GM23338 (cell line): ENCODE data around the gene NUDT5. TPM values are rescaled to one million over a fixed set of nuclear protein-coding genes. Genes with fewer than 3 reads are reported as not detected.
A peak's percentile ranks its signal among the peaks of the same experiment; 100 is the strongest.

ENCODE experiments used
- ATAC-seq: fragments of 200-7000 bp; cut with Tn5 transposase; 3 replicates; pipeline ENCODE4 v1.9.1; 2020
- DNase-seq: peaks from one replicate; pipeline ENCODE4 v3.0.0-alpha.2; 2015; ENCODE audit warnings: low spot score
- H2AFZ ChIP-seq: fragments of 200-600 bp; sonication (generic); 2 replicates; pipeline ENCODE4 v1.8.0; 2016; ENCODE audit warnings: antibody characterized with exemption, mild to moderate bottlenecking, moderate library complexity
- H3F3A ChIP-seq: fragments of 200-600 bp; sonication (generic); replicated peaks from 2 replicates; pipeline ENCODE4 v1.8.0; 2017; ENCODE audit warnings: antibody characterized with exemption, mixed run types, low read depth
- H3K27ac ChIP-seq: fragments of 200-600 bp; sonication (generic); 2 replicates; pipeline ENCODE4 v1.6.1; 2016; ENCODE audit warnings: low read depth
- H3K27me3 ChIP-seq: fragments of 200-600 bp; sonication (generic); 2 replicates; pipeline ENCODE4 v1.8.0; 2016; ENCODE audit warnings: mild to moderate bottlenecking, mixed run types, moderate library complexity; ENCODE audit not compliant: insufficient read depth
- H3K36me3 ChIP-seq: fragments of 200-600 bp; sonication (generic); 2 replicates; pipeline ENCODE4 v1.8.0; 2016; ENCODE audit warnings: mild to moderate bottlenecking; ENCODE audit not compliant: insufficient read depth
- H3K4me1 ChIP-seq: fragments of 200-600 bp; sonication (generic); 2 replicates; pipeline ENCODE4 v1.8.0; 2016; ENCODE audit warnings: mild to moderate bottlenecking, moderate library complexity; ENCODE audit not compliant: insufficient read depth
- H3K4me2 ChIP-seq: fragments of 200-600 bp; sonication (generic); 2 replicates; pipeline ENCODE4 v1.7.1; 2017; ENCODE audit warnings: mixed run types
- H3K4me3 ChIP-seq: fragments of 200-600 bp; sonication (generic); 2 replicates; pipeline ENCODE4 v1.6.1; 2016; ENCODE audit warnings: mixed run types
- H3K79me2 ChIP-seq: fragments of 200-600 bp; sonication (generic); replicated peaks from 2 replicates; pipeline ENCODE4 v1.8.0; 2017; ENCODE audit warnings: mild to moderate bottlenecking; ENCODE audit not compliant: insufficient read depth
- H3K9me2 ChIP-seq: fragments of 200-600 bp; sonication (generic); 2 replicates; pipeline ENCODE4 v1.8.0; 2017; ENCODE audit not compliant: insufficient read depth
- H4K20me1 ChIP-seq: fragments of 200-600 bp; sonication (generic); replicated peaks from 2 replicates; pipeline ENCODE4 v1.8.0; 2017; ENCODE audit warnings: mild to moderate bottlenecking; ENCODE audit not compliant: insufficient read depth
- H3K27ac Mint-ChIP-seq: 2 replicates; pipeline ENCODE4 v1.8.0; 2020; ENCODE audit warnings: inconsistent platforms, mild to moderate bottlenecking, moderate library complexity, mixed read lengths
- H3K27me3 Mint-ChIP-seq: 3 replicates; pipeline ENCODE4 v1.8.0; 2022; ENCODE audit warnings: low read depth, mild to moderate bottlenecking, moderate library complexity, mixed read lengths, inconsistent platforms; ENCODE audit not compliant: insufficient read depth, poor library complexity
- H3K36me3 Mint-ChIP-seq: 3 replicates; pipeline ENCODE4 v1.8.0; 2021; ENCODE audit warnings: low read depth, mild to moderate bottlenecking, inconsistent platforms, moderate library complexity, mixed read lengths
- H3K4me1 Mint-ChIP-seq: 3 replicates; pipeline ENCODE4 v1.8.0; 2020; ENCODE audit warnings: mild to moderate bottlenecking, inconsistent platforms, mixed read lengths
- H3K4me3 Mint-ChIP-seq: 3 replicates; pipeline ENCODE4 v1.8.0; 2021; ENCODE audit warnings: moderate library complexity, mild to moderate bottlenecking, inconsistent platforms, mixed read lengths
- H3K9me3 Mint-ChIP-seq: 3 replicates; pipeline ENCODE4 v1.8.0; 2020; ENCODE audit warnings: moderate library complexity, mild to moderate bottlenecking, inconsistent platforms, mixed read lengths
- CREB1 ChIP-seq: fragments of 250-450 bp; sonication (Bioruptor Pico); IDR thresholded peaks from 2 replicates; pipeline ENCODE4 v1.5.0; 2020; ENCODE audit warnings: low read depth, mild to moderate bottlenecking, moderate library complexity
- CTCF ChIP-seq, 2 experiments: fragments of 200-600 bp in 1 of 2; sonication (generic) in 1 of 2; conservative IDR thresholded peaks; 2 replicates each; pipeline versions ENCODE4 v1.5.1 to v1.6.1; 2016 to 2017; ENCODE audit warnings: antibody characterized with exemption in 2 of 2, low read depth in 2 of 2, mild to moderate bottlenecking in 2 of 2, moderate library complexity in 1 of 2
- ETS1 ChIP-seq: IDR thresholded peaks from 2 replicates; pipeline ENCODE4 v1.6.1; 2016; ENCODE audit warnings: antibody characterized with exemption
- EZH2 ChIP-seq: fragments of 200-600 bp; sonication (generic); IDR thresholded peaks from one replicate; pipeline ENCODE4 v1.8.0; 2017; ENCODE audit warnings: antibody characterized with exemption, mild to moderate bottlenecking, low read depth; ENCODE audit not compliant: unreplicated experiment
- EZH2phosphoT487 ChIP-seq: fragments of 200-600 bp; sonication (generic); IDR thresholded peaks from one replicate; pipeline ENCODE4 v1.8.1; 2018; ENCODE audit warnings: antibody characterized with exemption; ENCODE audit not compliant: unreplicated experiment
- NANOG ChIP-seq: IDR thresholded peaks from 2 replicates; pipeline ENCODE4 v1.6.1; 2016; ENCODE audit warnings: antibody characterized with exemption, borderline replicate concordance
- POLR2AphosphoS5 ChIP-seq: IDR thresholded peaks from 2 replicates; pipeline ENCODE4 v1.6.1; 2016; ENCODE audit warnings: antibody characterized with exemption, low read depth
- STAT1 ChIP-seq: IDR thresholded peaks from one replicate; pipeline ENCODE4 v1.6.1; 2016; ENCODE audit warnings: antibody characterized with exemption; ENCODE audit not compliant: unreplicated experiment
- ZNF114 ChIP-seq: fragments of 250-450 bp; sonication (Bioruptor Pico); IDR thresholded peaks from 2 replicates; pipeline ENCODE4 v1.5.0; 2020; ENCODE audit warnings: mild to moderate bottlenecking, moderate library complexity
- ZNF331 ChIP-seq: fragments of 250-450 bp; sonication (Bioruptor Pico); IDR thresholded peaks from 2 replicates; pipeline ENCODE4 v1.5.0; 2020; ENCODE audit warnings: low read depth, mild to moderate bottlenecking, moderate library complexity
- polyA plus RNA-seq: library from polyadenylated mRNA; unstranded; fragments of >200 nt; fragmentation: Nextera tagmentation; extraction: Ambion mirVana; gene quantifications from 2 replicates; pipeline ENCODE4 v1.2.1, GENCODE V29; 2016
- total RNA-seq: library from RNA; depleted of rRNA; stranded (reverse); fragments of >200 nt; shearing (Covaris generic); gene quantifications from 2 replicates; pipeline ENCODE4 v1.2.3, GENCODE V29; 2014
- TF ChIP-seq, protein P1 (sequence below): fragments of 250-450 bp; sonication (Bioruptor Pico); IDR thresholded peaks from 2 replicates; pipeline ENCODE4 v1.5.0; 2020; ENCODE audit warnings: mild to moderate bottlenecking, moderate library complexity

The NUDT5 gene
- total and polyA plus RNA-seq, 2 experiments from 2014 or later, result 94.3 to 255 TPM

- TF ChIP-seq POLR2AphosphoS5 (no peak), CTCF (conservative IDR thresholded peaks at IDR 0.05; ENCODE audit: low read depth in 2 of 2) (peak in 1 of 2 experiments; percentile 79; a peak in 3 of 4 replicates)
- no peak overlapping the region for H2AFZ ChIP-seq
- no peak overlapping the region for H3K4me2 ChIP-seq
- peaks cover 45% of the 10 kb centered on the region for H3K79me2 ChIP-seq
- Mint-ChIP-seq H3K36me3 (peaks cover 69% of the 10 kb centered on the region), H3K27me3 (no peaks in the 10 kb centered on the region), H3K4me3 (no peak overlapping the region), H3K27ac (no peak overlapping the region), H3K4me1 (no peaks in the 10 kb centered on the region), H3K9me3 (no peaks in the 10 kb centered on the region)
- H3K27me3 ChIP-seq, result no peaks in the 10 kb centered on the region
- H3K27ac ChIP-seq, result no peak overlapping the region
- H3K36me3 ChIP-seq, result peaks cover 53% of the 10 kb centered on the region
- H3F3A ChIP-seq, result no peaks in the 10 kb centered on the region; the same call in 1 of the 2 replicates
- H3K4me1 ChIP-seq, result no peaks in the 10 kb centered on the region
- DNase-seq (peak; percentile 73), ATAC-seq (no peak)
- H4K20me1 ChIP-seq, result peaks cover 27% of the 10 kb centered on the region
- no peaks in the 10 kb centered on the region for H3K9me2 ChIP-seq
- no peak overlapping the region for H3K4me3 ChIP-seq
Observed at GRCh38 chr10:12214763-12215218, 19.1 kb upstream of the NUDT5 start.

DNA sequence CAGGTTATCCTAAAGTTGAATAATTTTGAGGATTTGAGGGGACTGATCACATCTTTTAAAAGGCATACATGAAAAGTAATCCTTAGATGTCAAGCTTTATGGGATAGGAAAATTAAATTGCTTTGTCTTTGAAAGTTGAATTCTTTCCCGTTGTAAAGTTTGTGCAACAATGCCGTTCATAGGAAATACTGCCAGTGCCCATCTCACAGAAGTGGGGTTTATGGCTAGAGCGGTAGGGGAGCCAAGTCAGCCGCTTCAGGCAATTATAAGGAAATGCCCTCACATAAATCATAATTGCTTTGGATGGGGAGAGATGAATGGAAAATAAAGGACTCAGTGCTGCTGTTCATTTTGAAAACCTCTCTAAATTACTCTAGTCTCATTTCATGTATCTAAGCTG, 18.4 kb upstream of the NUDT5 start:
- Histone ChIP-seq H3K4me3 (no peak overlapping the region), H3K4me2 (no peak overlapping the region), H3K27me3 (no peaks in the 10 kb centered on the region), H3K4me1 (no peaks in the 10 kb centered on the region), H3F3A (no peaks in the 10 kb centered on the region; the same call in 1 of the 2 replicates), H3K9me2 (no peaks in the 10 kb centered on the region), H3K79me2 (peaks cover 43% of the 10 kb centered on the region), H4K20me1 (peaks cover 23% of the 10 kb centered on the region), H3K27ac (peak overlapping the region; percentile 41; the same call in 1 of the 2 replicates), H3K36me3 (peaks cover 54% of the 10 kb centered on the region), H2AFZ (no peak overlapping the region)
- no peak for DNase-seq
- ATAC-seq, result no peak
- peak overlapping the region; percentile 18; the same call in 1 of the 2 replicates for H3K27ac Mint-ChIP-seq
- H3K4me1 Mint-ChIP-seq, result no peaks in the 10 kb centered on the region
- H3K27me3 Mint-ChIP-seq, result no peaks in the 10 kb centered on the region
- H3K36me3 Mint-ChIP-seq, result peaks cover 67% of the 10 kb centered on the region
- no peaks in the 10 kb centered on the region for H3K9me3 Mint-ChIP-seq
- H3K4me3 Mint-ChIP-seq, result no peak overlapping the region
- no peak for TF ChIP-seq ZNF114 (CRISPR knock-in tag)
- TF ChIP-seq ETS1, result no peak
- TF ChIP-seq, protein P1, sequence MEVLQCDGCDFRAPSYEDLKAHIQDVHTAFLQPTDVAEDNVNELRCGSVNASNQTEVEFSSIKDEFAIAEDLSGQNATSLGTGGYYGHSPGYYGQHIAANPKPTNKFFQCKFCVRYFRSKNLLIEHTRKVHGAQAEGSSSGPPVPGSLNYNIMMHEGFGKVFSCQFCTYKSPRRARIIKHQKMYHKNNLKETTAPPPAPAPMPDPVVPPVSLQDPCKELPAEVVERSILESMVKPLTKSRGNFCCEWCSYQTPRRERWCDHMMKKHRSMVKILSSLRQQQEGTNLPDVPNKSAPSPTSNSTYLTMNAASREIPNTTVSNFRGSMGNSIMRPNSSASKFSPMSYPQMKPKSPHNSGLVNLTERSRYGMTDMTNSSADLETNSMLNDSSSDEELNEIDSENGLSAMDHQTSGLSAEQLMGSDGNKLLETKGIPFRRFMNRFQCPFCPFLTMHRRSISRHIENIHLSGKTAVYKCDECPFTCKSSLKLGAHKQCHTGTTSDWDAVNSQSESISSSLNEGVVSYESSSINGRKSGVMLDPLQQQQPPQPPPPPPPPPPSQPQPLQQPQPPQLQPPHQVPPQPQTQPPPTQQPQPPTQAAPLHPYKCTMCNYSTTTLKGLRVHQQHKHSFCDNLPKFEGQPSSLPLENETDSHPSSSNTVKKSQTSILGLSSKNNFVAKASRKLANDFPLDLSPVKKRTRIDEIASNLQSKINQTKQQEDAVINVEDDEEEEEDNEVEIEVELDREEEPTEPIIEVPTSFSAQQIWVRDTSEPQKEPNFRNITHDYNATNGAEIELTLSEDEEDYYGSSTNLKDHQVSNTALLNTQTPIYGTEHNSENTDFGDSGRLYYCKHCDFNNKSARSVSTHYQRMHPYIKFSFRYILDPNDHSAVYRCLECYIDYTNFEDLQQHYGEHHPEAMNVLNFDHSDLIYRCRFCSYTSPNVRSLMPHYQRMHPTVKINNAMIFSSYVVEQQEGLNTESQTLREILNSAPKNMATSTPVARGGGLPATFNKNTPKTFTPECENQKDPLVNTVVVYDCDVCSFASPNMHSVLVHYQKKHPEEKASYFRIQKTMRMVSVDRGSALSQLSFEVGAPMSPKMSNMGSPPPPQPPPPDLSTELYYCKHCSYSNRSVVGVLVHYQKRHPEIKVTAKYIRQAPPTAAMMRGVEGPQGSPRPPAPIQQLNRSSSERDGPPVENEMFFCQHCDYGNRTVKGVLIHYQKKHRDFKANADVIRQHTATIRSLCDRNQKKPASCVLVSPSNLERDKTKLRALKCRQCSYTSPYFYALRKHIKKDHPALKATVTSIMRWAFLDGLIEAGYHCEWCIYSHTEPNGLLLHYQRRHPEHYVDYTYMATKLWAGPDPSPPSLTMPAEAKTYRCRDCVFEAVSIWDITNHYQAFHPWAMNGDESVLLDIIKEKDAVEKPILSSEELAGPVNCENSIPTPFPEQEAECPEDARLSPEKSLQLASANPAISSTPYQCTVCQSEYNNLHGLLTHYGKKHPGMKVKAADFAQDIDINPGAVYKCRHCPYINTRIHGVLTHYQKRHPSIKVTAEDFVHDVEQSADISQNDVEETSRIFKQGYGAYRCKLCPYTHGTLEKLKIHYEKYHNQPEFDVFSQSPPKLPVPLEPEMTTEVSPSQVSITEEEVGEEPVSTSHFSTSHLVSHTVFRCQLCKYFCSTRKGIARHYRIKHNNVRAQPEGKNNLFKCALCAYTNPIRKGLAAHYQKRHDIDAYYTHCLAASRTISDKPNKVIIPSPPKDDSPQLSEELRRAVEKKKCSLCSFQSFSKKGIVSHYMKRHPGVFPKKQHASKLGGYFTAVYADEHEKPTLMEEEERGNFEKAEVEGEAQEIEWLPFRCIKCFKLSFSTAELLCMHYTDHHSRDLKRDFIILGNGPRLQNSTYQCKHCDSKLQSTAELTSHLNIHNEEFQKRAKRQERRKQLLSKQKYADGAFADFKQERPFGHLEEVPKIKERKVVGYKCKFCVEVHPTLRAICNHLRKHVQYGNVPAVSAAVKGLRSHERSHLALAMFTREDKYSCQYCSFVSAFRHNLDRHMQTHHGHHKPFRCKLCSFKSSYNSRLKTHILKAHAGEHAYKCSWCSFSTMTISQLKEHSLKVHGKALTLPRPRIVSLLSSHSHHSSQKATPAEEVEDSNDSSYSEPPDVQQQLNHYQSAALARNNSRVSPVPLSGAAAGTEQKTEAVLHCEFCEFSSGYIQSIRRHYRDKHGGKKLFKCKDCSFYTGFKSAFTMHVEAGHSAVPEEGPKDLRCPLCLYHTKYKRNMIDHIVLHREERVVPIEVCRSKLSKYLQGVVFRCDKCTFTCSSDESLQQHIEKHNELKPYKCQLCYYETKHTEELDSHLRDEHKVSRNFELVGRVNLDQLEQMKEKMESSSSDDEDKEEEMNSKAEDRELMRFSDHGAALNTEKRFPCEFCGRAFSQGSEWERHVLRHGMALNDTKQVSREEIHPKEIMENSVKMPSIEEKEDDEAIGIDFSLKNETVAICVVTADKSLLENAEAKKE, result no peak
- no peak for TF ChIP-seq STAT1
- no peak for TF ChIP-seq ZNF331 (CRISPR knock-in tag)
- no peak for TF ChIP-seq NANOG
- TF ChIP-seq CREB1 (CRISPR knock-in tag), result no peak
- no peak for TF ChIP-seq EZH2
- no peak for TF ChIP-seq POLR2AphosphoS5
- TF ChIP-seq EZH2phosphoT487, result no peak
